Left ventricle myocardium superior (tissue), 1 donor: ENCODE data around the gene MLLT3. TPM values are rescaled to one million over a fixed set of nuclear protein-coding genes. Genes with fewer than 3 reads are reported as not detected.
"Not testable (repeated sequence)": the region's sequence is repeated elsewhere in the genome, so short reads cannot be mapped to it uniquely, and the experiment has no call there.

Experiments used
- ATAC-seq: fragments of 200-7000 bp; cut with Tn5 transposase; one replicate; pipeline ENCODE4 v1.9.1; 2020; ENCODE audit warnings: mild to moderate bottlenecking, moderate library complexity
- DNase-seq: peaks from one replicate; pipeline ENCODE4 v3.0.0-alpha.2; 2020
- intact Hi-C: fragments of 100-400 bp; cut with micrococcal nuclease; formaldehyde crosslinking; loops from one replicate; pipeline ENCODE4 v1.11.0; 2022
- long read RNA-seq: library from polyadenylated mRNA; unstranded; transcript quantifications from one replicate; pipeline ENCODE4 v2.0.0, GENCODE V29; 2021
- total RNA-seq: library from RNA; stranded (reverse); fragmentation: NEBNext Ultra II Directional; extraction: Animal tissue kit (Norgen Biotek cat#: 25700); gene quantifications from one replicate; pipeline ENCODE4 v1.2.1, GENCODE V29; 2021
- donor health status: DM: no; HTN: yes; CAD: no; lungs with severe emphysema.

Gene MLLT3
- total RNA-seq, result 15.4 TPM
- long read RNA-seq, full-length matches to known transcripts, result 10 of 12 reads
- long read RNA-seq, partial matches to known transcripts, result 2 of 12 reads
- long read RNA-seq, other reads (novel, unspliced or antisense), result 0 of 12 reads

DNA sequence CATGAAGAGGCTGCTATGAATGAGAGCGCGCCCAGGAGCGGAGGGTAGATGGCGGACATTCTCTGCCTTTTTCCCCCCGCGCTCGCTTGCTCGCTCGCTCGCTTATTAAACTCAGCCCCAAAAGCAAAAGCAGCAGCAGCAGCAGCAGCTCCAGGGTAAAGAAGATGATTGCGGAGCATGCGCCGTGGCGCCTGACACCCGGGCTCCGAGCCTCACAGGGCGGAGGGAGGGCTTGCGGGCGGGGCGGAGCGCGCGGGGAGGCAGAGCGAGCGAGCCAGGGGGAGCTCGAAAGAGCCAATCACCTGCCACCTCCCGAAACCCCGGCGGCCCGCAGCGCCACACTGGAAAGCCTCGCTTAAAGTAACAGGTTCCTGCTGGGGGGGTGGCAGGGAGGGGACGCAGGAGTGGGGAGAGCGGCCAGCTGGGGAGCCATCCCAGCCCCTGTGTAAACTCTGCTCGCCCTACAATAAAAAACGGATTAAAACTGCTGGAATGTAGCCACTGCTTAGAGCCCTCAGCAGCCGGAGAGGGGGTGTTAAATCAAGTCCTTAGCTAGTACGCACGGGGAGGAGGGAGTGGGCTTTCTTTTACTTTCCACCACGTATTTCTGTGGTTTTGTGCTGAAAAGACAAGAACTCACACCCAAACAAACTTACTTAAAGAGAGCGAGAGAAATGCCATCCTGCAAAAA, at the start of gene MLLT3:
Gene MLLT3, minus strand, starts transcription at position 170 of the 691 bp plus-strand sequence.
- ATAC-seq, result peak; percentile 95
- intact Hi-C loops, result loop anchor here (10.0 kb wide), 3 partner anchors 268 to 698 kb away; no protein-coding TSS in a partner anchor
- peak; percentile 98 for DNase-seq

DNA sequence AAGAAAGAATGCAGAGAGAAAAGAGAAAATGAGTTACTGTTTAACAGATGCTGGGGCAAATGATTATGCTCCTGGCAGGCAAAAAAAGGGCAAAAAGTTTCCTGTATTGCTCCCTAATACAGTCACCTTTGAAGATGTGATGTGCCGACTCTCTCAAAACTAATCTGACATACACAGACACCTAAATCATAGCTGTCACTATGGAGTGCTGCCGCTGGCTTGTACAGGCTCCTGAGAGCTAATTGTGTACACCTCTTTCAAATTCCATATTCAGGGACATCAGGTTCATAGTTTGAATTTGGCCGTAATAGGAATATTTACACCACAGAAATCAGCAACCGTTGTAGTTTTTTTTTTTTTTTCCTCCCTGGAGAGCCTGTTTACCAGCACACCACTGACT, 49.3 kb upstream of the MLLT3 start:
- intact Hi-C loops, result no loop called here
- no peak for DNase-seq
- peak; percentile 43 for ATAC-seq

DNA sequence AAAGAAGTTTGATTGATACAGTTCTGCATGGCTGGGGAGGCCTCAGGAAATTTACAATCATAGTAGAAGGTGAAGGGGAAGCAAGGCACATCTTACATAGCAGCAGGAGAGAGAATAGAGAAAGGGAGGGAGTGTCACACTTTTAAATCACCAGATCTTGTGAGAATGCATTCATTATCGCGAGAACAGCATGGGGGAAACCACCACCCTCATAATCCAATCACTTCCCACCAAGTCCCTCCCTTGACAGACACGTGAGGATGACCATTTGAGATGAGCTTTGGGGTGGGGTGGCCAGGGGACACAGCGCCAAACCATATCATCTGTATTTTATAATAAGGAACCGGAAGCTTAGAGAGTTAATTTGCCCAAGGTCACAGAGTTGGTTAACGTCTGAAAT, 48.1 kb upstream of the MLLT3 start:
- intact Hi-C loops, result no loop called here
- DNase-seq, result no peak
- no peak for ATAC-seq

DNA sequence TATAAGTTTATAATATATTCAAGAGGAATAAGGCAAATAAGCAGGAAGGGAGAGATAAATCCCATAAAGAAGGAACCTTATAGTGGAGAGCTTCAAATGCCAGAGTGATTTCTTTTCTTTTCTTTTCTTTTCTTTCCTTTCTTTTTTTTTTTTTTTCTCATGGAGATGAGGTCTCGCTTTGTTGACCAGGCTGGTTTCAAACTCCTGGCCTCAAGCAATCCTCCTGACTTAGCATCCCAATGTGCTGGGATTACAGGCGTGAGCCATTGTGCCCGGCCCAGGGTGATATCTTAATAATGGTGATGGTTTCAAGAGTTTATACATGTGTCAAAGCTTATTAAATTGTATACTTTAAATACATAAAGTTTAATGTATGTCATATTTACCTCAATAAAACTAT, 42.2 kb upstream of the MLLT3 start:
- intact Hi-C loops, result no loop called here
- DNase-seq, result no peak
- no peak for ATAC-seq

DNA sequence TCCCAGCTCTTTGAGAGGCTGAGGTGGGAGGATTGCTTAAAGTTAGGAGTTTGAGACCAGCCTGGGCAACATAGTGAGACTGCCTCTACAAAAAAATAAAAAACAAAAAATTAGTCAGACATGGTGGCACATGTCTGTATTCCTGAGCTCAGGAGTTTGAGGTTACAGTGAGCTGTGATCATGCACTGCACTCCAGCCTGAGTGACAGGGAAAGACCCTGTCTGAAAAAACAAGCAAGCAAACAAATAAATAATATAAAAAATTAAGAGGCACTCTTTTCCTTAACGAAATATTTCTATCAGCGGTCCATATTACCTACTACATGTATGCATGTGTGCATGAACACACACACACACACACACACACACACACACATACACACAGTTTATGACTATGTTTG, 40.8 kb upstream of the MLLT3 start:
- DNase-seq (no peak), ATAC-seq (no peak)
- intact Hi-C loops, result no loop called here

DNA sequence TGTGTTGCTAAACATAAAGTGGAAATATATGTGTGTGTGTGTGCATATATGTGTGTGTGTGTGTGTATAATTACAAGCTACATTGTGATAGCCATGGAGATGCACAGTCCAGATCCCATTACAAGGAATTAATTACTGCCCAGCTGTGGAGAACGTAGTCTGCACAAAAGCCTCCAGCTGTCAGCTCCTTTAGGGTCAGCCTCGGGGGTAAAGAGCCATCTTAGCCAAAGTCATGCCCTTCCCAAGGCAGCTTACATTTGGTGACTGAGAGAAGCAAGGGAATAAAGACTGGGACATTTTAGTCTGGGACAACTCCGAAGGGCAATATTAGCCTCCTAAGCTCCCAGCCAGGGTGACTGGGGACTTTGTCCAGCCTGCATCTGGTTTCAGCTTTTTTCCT, 39.9 kb upstream of the MLLT3 start:
- no peak for DNase-seq
- intact Hi-C loops, result no loop called here
- no peak for ATAC-seq

DNA sequence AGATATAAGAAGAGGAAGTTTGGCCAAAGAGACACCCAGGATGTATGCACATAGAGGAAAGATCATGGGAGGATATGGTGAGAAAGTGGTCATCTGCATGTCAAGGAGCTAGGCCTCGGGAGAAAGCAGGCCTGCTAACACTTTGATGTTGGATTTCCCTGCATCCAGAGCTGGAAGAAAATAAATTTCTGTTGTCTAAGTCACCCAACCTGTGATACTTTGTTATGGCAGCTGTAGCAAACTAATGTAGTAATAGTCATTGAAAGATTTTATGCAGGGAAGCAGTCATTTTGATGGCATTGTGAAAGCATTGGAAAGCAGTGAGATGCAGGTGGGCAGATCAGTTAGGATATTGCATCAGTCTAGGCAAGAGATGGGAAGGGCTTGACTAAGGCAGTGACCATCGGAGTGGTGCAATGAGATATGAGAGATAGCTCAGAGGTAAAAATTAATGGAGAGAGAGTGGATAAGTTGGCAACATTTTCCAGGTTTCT, 37.2 kb upstream of the MLLT3 start:
- DNase-seq (no peak), ATAC-seq (no peak)
- intact Hi-C loops, result no loop called here

DNA sequence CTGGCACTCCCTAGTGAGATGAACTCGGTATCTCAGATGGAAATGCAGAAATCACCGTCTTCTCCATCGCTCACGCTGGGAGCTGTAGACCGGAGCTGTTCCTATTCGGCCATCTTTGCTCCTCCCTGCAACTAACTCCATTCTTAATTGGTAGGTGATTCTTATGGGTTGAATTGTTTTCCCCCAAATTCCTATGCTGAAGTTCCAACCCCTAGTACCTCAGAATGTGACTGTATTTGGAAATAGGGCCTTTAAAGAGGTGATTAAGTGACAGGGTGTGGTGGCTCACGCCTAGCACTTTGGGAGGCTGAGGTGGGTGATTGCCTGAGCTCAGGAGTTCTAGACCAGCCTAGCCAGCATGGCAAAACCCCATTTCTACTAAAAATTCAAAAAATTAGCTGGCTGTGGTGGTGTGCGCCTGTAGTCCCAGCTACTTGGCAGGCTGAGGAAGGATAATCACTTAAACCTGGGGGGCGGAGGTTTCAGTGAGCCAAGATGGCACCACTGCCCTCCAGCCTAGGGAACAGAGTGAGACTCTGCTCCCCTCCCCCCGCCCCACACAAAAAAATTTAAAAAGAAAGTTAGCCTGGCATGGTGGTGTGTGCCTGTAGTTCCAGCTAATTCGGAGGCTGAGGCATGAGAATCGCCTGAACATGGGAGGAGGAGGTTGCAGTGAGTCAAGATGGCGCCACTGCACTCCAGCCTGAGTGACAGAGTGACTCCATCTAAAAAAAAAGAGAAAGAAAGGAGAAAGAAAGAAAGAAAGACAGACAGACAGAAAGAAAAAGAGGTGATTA, 36.6 kb upstream of the MLLT3 start:
- intact Hi-C loops, result no loop called here
- ATAC-seq (peak; percentile 41), DNase-seq (no peak)

DNA sequence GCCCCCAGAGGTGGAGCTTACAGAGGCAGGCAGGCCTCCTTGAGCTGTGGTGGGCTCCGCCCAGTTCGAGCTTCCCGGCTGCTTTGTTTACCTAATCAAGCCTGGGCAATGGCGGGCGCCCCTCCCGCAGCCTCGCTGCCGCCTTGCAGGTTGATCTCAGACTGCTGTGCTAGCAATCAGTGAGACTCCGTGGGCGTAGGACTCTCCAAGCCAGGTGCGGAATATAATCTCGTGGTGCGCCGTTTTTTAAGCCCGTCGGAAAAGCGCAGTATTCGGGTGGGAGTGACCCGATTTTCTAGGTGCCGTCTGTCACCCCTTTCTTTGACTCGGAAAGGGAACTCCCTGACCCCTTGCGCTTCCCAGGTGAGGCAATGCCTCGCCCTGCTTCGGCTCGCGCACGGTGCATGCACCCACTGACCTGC, 36.0 kb upstream of the MLLT3 start:
- ATAC-seq, intact Hi-C loops: not testable (repeated sequence)
- DNase-seq, result peak; percentile 56

DNA sequence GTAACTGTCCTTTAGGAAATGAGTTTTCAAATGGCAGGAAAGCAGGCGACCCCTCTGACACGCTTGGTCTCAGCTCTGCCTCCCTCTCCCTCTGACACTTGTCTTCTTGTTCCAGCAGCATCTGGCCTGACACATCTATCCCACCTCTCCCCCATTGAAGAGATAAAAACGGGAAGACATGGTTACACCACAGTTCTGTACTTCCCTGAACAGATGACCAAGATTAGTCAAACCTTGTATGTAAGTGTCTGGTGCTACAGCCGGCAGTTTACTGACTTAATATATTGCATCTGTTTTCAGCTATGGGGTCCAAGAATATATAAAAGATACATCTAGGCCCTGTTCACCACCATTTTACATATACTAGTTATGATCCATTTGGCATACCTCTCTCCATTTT, 29.6 kb upstream of the MLLT3 start:
- intact Hi-C loops, result no loop called here
- ATAC-seq (no peak), DNase-seq (no peak)

DNA sequence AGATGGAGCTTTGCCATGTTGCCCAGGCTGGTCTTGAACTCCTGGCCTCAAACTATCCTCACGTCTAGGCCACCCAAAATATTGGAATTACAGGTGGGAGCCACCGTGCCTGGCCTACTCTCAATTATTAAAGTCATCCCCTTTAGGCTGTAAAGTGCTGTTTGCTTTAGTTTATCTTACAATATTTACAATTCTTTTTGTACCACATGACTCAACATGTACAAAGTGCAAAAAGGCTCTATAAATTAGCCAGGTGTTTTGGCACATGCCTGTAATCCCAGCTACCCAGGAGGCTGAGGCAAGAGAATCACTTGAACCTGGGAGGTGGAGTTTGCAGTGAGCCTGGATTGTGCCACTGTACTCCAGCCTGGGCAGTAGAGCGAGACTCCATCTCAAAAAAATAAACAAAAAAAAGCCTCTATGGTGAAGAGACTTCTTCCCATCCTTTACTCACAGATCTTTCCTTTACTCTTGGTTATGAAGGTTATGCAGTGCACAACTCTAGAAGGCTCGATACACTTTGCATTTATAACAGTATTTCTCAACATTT, 28.5 kb upstream of the MLLT3 start:
- intact Hi-C loops, result no loop called here
- DNase-seq, result no peak
- ATAC-seq, result no peak

DNA sequence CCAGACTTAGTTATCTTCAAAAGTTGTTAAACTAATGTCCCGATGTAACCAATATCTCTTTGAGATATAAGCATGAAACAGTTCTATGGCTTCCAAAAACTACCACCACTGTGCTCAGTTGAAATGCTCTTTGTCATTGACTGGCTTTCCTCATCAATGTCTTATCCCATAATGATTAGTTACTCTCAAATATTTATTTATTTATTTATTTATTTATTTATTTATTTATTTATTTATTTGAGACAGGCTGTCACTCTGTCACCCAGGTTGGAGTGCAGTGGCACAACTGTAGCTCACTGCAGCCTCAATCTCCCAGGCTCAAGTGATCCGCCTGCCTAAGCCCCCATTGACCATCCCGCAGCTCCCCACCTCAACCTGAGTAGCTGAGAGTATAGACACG, 28.0 kb upstream of the MLLT3 start:
- intact Hi-C loops, result no loop called here
- no peak for ATAC-seq
- no peak for DNase-seq

DNA sequence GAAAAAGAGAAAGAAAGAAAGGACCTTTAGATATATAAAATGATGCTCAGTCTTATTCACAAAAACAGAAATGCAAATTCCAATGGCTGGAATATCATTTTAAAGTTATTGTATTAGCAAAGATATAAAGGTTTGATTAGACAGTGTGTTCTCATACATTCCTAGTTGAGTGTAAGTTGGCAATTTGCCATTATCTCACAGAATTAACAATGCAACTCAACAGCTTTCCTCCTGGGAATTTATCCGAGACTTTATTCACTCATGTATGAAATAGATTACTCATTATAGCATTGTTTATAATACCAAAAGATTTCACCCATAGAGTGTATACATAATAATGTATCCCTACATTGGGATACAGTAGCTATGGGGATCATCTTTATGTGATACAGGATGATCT, 27.1 kb upstream of the MLLT3 start:
- DNase-seq (no peak), ATAC-seq (no peak)
- intact Hi-C loops, result no loop called here

DNA sequence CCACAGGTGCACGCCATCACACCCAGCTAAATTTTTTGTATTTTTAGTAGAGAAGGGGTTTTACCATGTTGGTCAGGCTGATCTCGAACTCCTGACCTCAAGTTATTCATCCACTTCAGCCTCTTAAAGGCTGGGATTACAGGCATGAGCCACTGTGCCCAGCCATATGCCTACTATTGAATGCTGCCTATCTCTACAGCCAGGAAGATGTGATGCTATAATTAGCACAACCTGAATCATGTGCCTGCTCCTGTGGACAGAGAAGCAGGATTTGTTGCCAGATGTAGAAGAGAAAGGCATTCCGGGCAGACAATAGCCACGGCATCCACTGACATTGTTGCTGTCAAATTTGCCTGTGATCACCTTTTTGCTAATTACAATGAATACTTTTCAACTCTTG, 24.4 kb upstream of the MLLT3 start:
- peak; percentile 100 for ATAC-seq
- no peak for DNase-seq
- intact Hi-C loops, result no loop called here

DNA sequence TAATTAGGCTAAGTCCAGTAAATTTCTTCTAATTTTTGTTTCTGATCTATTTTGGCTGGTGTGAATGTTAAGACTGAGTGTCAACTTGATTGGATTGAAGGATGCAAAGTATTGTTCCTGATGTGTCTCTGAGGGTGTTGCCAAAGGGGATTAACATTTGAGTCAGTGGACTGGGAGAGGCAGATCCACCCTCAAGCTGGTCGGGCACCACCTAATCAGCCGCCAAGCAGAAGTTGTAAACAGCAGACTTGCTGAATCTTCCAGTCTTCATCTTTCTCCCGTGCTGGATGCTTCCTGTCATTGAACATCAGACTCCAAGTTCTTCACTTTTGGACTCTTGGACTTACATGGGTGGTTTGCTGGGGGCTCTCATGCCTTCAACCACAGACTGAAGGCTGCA, 21.4 kb upstream of the MLLT3 start:
- intact Hi-C loops, result no loop called here
- no peak for DNase-seq
- no peak for ATAC-seq

DNA sequence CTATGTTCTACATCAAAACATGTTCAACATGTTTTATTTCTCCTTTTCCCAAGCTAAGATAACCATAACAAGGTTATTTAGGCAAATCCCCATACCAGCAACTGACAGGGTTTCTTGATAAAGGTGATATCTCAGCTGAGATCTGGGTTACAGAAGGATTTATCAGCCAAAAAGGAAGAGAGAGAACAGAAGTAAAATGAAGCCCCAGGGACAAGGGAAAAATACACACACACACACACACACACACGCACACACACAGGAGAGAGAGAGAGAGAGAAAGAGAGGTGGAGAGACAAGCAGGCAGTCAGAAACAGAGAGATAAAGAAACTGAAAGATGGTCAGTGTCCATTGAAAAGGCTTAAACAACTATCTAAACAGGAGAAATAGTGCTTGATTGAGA, 19.7 kb upstream of the MLLT3 start:
- intact Hi-C loops, result no loop called here
- DNase-seq (no peak), ATAC-seq (no peak)

DNA sequence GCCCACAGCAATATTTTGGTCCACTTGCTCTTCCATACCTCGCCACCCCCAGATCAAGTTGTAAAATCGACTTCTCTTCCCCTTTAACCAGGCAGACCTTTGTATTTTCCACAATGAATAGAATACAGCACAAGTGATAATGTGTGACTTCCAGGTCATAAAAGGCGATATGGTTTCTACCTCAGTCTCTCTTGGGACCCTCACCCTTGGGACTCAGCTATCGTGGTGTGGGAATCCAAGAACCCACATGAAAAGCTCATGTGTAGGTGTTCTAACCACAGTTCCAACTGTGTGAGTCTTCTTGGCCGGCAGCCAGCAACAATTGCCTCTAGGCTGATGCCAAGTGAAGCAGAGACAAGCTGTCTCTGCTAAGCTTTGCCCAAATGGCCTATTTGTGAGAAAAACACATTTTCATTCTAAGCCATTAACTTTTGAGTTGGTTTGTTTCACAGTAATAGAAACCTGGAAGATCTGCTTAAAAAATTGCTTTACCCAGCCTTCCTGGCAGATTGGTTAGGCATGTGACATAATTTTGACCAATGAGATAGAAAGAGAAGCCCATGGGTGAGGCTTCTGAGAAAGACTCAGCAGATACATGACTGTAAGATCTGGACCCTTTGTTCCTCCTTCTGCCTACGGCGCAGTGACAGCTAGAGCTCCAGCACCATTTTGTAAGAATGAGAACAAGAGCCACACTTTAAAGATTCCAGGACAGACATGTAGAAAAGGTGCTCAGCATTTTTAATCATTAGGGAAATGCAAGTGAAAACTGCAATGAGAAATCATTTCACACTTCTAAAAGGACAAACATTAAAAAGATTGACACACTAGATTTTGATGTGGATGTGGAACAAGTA, 18.3 kb upstream of the MLLT3 start:
- intact Hi-C loops, result no loop called here
- DNase-seq (peak; percentile 82), ATAC-seq (peak; percentile 63)

DNA sequence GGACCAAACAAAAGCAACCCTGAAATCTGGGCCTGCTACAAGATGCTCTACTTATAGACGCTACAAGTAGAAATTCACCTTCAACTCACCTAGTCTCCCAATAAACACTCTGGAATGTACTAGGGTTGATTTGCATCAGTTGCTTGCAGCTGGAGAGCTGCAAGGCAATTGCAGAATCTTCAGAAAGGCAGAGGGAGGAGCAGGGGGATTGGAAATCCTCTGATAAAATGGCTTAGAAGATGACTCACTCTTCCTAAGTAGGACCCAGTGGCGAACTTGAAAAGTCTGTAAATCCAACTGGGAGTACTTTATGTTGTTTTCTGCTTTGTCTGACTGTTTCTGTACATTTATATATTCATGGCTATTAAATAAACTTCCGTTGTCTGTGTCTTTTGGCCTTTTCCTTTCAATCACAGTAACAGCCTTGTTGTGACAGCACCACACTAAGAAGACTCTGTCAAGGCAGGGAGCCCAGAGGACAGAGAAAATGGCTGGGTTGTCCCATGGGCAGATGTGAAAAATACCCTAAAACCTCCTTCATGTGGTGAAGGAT, 14.7 kb upstream of the MLLT3 start:
- DNase-seq, result no peak
- intact Hi-C loops, result no loop called here
- no peak for ATAC-seq

DNA sequence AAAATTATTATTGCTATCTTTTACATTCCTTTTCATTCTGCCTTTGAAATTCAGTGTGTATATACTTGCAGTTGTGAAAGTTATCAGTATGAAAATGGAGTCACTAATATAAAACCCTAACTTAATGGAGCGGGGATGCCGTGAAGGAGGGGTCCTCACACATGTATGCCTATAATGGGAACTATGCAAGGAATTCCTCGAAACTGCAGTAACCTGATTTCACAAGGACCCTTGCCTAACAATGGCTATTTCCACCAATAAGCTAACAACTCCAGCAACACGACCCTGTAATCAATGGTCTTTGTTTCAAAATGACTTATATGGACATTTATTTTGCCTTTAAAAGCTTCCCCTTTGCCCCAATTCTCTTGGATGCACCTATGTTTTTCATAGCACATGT, 12.6 kb upstream of the MLLT3 start:
- intact Hi-C loops, result no loop called here
- ATAC-seq, result no peak

More for the DNA sequence above, 12.6 kb upstream of the MLLT3 start:
- DNase-seq, result no peak
